Right lobe of liver (tissue), 4 donors: ENCODE results near the gene RTL1.

Source experiments
- CTCF ChIP-seq, 4 donors: fragments of 200-600 bp in 3 of 4; fragments of 450-650 bp in 1 of 4; IDR thresholded peaks; one replicate each; pipeline versions ENCODE4 v1.5.1 to v1.8.0; 2016 to 2022; ENCODE audit warnings: antibody characterized with exemption in 4 of 4, mild to moderate bottlenecking in 2 of 4
- POLR2A ChIP-seq: fragments of 450-650 bp; IDR thresholded peaks from one replicate; pipeline ENCODE4 v1.6.1; 2017; ENCODE audit warnings: antibody characterized with exemption, mild to moderate bottlenecking
- donor health status: DM: no; HTN: no; CAD: no.
- donor health status: DM: no; HTN: no; CAD: no.
- donor health status: DM: no; HTN: yes; CAD: no.

GRCh38 chr14:100868621-100869370 is 34.7 kb downstream of the RTL1 start:
- TF ChIP-seq CTCF (IDR thresholded peaks at IDR 0.05) (no peak), POLR2A (no peak)
